Jurkat, Clone E6-1 (cell line): Measurements from ENCODE around the gene STUM.
A peak's percentile ranks its signal among the peaks of the same experiment; 100 is the strongest.
"Not testable (repeated sequence)": the region's sequence is repeated elsewhere in the genome, so short reads cannot be mapped to it uniquely, and the experiment has no call there.

ENCODE experiments used
- DNase-seq: peaks from one replicate; pipeline ENCODE4 v3.0.0-alpha.2; 2011; ENCODE audit warnings: low read depth, low spot score
- H3K4me3 ChIP-seq: 2 replicates; pipeline ENCODE4 v1.5.1; 2011; ENCODE audit warnings: mild to moderate bottlenecking, low read length, control low read depth, moderate library complexity

Gene STUM

DNA sequence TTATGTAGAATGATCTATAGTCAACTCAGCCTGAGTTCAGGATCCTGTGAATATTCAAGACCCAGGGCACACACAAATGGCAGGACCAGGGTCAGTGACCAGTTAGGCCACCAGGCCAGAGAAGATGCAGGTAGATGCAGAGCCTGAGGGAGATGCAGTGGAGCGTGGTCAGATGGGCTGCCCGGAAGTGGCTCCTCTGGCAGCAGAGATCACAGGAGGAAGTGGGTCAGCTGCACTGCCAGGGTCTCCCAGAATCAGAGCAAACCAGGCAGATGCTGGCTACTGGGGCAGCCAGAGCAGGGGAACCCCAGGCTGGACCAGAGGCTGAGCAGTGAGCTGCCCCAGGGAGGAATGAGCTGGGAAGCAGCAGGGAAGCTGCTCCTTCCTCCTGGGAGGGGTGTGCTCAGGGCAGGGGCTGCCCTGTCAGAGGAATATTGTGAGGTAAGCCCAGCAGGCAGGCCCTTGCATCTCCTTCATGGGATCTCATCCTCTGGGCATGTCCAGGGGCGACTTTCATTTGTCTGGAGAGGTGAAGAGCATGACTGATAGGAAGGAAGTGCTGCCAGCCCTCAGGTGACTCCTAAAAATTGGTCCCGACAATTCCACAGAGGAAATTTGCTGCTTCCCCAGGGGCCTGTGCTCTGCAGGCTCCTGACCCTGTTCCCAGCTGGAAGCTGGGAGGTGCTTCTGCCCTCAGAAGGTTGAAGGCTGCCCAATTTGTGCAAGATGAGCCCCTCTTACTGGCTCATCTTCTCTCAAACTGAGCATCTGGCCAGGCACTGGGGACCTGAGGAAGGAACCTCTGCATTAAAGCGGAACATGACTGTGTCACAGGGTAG, 49.3 kb downstream of the STUM start:
- DNase-seq, result no peak
- no peak overlapping the region for H3K4me3 ChIP-seq

GRCh38 chr1:226598455-226598849, 49.9 kb downstream of the STUM start:
- no peak for DNase-seq
- no peak overlapping the region for H3K4me3 ChIP-seq

DNA sequence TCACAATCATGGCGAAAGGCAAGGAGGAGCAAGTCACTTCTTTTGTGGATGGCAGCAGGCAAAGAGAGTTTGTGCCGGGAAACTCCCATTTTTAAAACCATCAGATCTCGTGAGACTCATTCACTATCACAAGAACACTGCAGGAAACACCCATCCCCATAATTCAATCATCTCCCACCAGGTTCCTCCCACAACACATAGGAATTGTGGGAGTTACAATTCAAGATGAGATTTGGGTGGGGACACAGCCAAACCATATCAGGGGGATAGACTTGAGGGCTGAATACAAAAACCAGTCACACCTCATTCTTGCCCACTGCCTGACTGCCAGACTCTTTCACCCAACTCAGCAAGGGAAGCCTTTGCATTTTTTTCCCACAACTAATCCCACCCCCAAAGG, 50.4 kb downstream of the STUM start:
- not testable (repeated sequence) for H3K4me3 ChIP-seq, DNase-seq

DNA sequence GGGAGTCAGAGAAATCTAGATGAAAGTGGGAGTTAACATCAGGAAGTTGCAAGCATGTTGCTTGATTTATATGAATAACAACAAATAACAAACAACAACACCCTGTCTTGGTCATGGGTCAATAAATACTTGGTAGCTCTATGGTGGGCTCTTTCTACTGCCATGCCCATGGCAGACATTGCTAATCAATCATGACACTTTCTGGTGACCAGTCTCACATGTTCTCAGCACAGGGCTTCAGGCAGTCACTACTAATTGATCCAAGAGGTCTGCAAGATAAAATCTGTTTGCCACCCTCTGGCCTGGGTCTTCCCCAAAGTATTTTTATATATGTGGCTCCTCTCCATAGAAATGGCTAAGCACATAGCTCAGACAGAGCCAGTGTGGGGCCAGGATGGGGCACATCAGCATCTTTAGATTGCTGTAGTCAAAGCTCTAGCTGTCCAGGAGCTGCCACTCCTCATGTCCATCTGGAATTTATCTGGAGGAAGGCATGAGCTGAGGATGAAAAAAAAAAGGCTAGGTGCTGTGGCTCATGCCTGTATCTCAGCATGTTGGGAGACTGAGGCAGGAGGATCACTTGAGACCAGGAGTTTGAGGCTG, 51.2 kb downstream of the STUM start:
- no peak for DNase-seq
- no peak overlapping the region for H3K4me3 ChIP-seq

GRCh38 chr1:226600254-226600653, 51.7 kb downstream of the STUM start:
- DNase-seq, result no peak
- no peak overlapping the region for H3K4me3 ChIP-seq

DNA sequence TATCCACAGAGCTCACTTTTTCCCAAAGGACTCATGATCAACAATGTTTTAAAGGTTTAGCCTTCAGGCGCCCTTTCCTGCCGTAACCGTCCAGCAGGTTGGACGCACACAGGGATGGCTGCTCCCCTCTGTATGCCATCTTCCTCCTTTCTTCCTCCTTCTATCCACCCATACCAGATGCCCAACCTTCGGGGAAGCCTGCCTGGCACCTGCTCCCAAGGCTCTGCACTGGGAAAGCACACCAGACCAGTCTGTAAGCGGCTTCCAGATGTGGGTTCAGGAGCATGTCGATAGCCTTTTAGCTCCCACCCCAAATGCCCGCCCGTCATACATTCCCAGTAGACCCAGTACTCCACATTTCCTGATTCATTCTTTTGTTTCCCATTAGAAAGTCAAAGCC, 52.9 kb downstream of the STUM start:
- no peak overlapping the region for H3K4me3 ChIP-seq
- DNase-seq, result no peak

- no peak for DNase-seq
- no peak overlapping the region for H3K4me3 ChIP-seq
Measured at GRCh38 chr1:226602186-226603021, 53.8 kb downstream of the STUM start.

DNA sequence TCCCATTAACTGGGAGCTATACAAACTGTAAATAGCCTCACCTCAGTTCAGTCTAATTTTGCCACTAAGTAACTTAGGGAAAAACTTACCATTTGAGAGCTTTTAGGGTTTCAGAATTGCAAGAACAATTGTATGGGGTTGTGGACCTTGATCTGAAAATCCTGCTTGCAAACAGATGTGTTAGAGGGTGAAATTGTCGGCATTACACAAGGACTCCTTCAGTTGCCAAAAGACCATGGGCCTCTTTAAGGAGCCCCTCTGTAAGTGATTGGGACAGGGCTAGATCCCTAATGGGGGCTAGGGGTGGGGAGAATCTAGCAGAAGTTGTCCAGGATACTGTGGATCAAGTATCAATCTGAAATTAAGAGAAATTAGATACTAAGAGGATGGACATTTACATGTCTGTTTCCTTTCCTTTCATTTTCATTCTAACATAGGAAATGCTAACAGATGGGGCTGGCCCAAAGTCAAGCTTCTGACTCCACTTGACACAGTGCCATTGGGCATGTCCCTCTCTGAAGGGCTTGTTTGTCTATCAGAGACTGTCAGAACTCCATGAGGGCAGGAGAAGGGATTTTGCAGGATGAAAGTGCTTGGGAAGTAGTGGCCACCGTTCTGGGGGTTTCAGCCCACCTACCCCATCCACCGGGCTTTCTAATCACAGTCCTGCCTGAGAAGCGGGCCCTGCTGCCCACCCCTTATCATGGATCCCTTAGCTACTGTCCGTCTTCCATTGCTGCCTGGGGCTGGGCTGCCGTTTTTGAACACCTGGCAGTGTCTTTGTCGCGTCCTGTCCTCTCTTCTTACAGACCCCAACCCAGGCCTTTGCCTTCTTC, 54.7 kb downstream of the STUM start:
- no peak for DNase-seq
- H3K4me3 ChIP-seq, result no peak overlapping the region

- no peak for DNase-seq
Measured at GRCh38 chr1:226603858-226604559, 55.4 kb downstream of the STUM start.

DNA sequence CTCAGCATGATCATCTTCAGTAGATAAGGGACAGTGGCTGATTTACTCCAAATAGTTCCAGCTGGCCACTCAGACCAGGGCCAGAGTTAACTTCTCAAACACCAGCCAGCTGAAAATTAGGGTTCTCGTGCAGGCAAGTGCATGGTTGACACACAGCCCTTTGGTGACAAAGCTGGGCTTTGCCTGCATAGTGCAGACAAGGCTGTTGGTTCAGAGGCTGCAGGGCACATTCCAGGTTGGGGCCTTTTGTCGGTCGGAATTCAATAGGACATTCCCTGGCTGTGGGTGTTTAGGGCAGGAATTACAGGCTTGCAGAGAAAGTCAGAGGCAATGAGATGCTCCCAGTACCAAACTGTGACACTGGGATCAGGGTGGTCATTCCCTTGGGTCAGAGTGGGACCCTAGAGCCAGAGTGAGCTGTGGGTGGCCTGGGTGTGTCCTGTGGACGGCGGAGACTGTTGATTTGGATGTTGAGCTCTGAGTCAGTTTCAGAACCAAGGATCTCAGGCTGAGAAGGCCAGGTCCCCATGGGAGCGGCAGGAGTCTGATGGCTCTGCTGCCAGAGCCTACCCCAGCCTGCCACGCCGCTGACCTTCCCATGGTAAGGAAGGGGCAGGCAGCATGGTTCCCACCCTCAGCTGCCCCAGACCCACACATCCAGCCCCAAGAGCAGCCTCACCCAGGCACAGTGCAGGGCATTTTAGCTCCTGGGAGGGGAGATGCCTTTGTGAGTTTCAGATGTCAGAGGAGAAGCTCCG, 56.2 kb downstream of the STUM start:
- no peak overlapping the region for H3K4me3 ChIP-seq
- DNase-seq, result no peak

More at GRCh38 chr1:226603858-226604559, 55.4 kb downstream of the STUM start:
- no peak overlapping the region for H3K4me3 ChIP-seq

DNA sequence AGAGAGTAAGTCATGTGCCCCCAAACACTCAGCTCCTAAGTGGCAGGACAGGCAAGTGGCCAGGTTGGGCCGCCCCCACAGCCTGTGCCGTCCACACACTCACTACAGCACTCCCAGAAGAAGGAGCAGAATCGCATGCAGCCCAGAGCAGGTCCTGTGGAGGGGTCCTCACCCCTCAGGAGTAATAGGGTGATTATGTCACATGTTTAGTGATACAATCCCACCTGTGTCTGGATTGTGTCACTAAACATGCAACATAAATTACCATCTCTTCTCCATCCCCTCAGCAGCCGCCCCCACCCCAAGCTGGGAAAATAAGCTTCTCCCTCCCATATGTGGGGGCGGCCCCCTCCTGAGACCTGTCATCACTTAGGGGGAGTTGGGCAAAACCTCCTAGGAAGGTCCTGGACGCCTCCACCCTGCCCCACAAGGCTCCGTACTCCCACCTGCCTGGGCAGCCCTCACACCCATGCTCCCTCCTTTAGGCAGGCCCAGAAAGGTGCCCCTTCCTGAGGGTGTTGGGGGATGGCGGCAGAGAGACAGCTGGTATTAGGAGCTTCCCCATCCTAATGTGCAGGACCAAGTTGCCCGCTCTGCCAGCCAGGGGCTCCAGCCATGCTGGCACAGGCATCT, 56.9 kb downstream of the STUM start:
- H3K4me3 ChIP-seq, result no peak overlapping the region
- DNase-seq, result no peak

DNA sequence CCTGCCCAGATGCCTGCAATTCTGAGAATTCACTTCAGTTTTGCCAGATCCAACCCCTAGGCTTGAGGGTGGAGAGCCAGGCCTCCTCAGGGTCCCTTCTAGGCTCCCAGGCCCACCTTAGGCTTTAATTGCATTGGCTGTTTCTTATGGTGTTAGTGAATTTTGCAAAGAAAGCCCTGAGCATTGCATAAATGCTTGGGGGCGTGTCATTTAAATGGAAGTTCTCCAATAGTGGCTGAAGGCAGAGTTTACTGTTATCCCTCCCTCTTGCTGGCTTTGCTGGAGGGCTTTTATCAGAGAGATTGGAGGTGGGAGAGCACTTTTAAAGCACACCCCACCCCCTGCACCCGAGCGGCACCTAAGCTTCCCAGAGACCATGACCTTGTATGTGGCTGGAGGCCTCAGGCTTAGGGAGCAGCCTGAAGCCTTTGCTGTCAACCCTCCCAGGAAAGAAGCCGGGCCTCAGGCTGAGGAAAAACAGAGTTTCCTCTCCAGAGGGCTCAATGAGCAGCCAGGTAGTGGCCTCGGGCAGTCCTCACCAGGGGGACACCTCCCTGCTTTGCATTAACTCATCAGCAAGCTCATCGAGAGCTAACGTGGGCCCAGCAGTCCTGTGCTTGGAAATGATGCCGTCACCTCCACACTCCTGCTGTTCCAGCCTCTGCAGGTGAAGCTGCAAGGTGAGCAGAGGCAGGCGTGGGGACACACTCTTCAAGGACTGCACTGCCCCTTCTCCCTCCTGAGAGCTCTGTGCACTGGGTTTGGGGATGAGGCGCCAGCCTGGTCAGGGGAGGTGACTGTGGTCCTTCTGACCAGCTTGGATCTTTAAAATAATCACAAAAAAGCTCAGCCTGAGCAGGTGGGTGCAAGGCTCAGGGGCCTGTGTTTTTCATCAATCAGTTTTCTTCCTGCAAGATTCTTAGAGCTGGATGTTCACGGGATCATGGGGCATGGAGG, 58.0 kb downstream of the STUM start:
- no peak for DNase-seq
- no peak overlapping the region for H3K4me3 ChIP-seq

GRCh38 chr1:226607268-226607660, 58.7 kb downstream of the STUM start:
- H3K4me3 ChIP-seq, result no peak overlapping the region
- DNase-seq, result no peak

DNA sequence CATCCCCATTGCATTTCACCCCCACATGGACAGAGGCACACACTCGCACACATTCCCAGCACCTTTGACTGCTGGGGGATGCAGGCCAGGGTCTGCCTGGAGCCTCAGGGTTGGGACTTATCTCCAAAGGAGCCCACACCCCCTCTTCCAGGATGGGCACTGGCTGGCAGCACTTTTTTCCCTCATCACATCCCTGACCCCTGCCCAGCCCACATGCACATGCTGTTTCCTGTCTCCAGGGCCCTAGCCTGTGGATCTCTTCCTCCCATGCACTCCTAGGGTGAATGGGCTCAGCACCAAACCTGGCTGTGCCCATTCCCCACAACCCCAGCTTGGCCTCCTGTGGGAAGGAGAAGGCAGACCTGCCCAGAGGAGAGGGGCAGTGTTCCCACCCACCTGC, 59.3 kb downstream of the STUM start:
- H3K4me3 ChIP-seq, result no peak overlapping the region
- DNase-seq, result no peak

DNA sequence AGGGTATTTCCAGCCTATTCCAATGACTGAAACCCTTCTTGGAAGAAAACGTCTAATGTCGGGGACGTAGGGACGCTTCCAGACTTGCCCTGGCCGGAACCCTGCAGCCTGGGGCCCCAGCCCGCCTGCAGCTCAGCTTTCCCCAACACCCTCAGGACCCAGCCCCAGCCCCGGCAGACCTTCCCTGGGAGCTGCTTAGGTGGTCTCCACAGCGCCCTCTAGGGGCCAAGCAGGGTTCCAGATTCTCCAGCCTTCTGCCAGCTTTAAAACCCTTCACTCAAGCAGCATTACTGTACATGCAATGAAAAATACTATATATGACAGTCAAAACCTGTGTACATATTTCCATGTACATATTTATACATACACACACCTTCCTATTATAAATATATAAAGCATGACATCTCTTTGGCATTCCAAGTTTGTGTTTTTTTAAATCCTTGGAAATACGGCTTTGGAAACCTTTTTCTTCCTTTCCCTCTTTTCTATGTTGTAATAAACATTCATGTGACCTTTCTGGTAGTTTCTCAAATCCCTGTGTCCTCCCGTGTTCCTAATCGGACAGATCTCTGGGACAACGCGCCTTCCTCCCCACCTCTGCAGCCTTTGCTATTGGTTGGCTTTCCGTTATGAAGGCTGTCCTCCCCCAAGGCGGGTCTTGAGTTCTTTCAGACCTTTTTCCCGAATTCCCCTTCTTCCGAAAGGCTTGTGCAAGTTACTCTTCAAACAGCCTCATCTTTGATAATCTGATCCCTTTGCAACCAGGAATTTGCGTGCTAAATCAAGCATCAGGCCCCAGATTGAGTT, 60.3 kb downstream of the STUM start:
- DNase-seq, result peak; percentile 64
- H3K4me3 ChIP-seq, result no peak overlapping the region
